ENCODE results near the gene SNAP91. TPM values are rescaled to one million over a fixed set of nuclear protein-coding genes. Genes with fewer than 3 reads are reported as not detected.

SNAP91 gene, protein sequence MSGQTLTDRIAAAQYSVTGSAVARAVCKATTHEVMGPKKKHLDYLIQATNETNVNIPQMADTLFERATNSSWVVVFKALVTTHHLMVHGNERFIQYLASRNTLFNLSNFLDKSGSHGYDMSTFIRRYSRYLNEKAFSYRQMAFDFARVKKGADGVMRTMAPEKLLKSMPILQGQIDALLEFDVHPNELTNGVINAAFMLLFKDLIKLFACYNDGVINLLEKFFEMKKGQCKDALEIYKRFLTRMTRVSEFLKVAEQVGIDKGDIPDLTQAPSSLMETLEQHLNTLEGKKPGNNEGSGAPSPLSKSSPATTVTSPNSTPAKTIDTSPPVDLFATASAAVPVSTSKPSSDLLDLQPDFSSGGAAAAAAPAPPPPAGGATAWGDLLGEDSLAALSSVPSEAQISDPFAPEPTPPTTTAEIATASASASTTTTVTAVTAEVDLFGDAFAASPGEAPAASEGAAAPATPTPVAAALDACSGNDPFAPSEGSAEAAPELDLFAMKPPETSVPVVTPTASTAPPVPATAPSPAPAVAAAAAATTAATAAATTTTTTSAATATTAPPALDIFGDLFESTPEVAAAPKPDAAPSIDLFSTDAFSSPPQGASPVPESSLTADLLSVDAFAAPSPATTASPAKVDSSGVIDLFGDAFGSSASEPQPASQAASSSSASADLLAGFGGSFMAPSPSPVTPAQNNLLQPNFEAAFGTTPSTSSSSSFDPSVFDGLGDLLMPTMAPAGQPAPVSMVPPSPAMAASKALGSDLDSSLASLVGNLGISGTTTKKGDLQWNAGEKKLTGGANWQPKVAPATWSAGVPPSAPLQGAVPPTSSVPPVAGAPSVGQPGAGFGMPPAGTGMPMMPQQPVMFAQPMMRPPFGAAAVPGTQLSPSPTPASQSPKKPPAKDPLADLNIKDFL
- 0.49 and 1.1 TPM in 2 replicates for total RNA-seq

GRCh38 chr6:83708970-83709747 is at the start of gene SNAP91:
TSS of gene SNAP91 (minus strand) at chr6:83709101. CDS start at chr6:83707927, 1,174 bp downstream.

DNA sequence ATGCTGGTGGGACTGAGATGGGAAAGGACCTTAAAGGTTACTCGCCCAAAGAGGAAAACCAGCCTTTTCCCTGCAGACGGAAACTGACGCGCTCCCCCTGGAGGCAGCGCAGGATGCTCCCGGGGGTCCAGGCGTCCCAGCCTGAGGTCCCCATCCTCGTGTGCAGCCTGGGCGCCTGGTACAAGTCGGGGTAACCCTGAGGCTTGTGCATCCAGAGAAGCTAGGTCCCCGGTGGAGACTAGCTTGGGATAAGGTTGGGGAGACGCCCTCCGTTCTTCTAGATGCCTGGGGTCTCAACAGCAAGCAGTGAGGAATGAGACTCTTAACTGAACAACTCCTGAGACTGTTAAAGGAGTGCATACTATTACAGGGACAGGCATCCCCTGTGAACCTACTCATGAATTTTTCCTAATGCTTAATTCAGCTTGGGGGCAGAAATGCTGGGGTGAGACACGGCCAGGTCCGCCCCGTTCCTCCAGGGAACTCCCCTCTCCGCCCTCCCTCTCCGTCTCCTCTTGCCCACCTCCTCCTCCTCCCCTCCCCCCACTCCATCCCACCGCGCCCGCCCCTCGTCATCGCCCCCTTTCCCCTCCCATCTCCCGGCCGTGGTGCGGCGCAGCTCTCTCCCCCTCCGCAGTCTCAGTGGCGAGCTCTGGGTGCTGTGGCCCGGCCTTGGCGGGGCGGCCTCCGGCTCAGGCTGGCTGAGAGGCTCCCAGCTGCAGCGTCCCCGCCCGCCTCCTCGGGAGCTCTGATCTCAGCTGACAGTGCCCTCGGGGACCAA is 196.8 kb downstream of the SNAP91 start, which contains the start of gene PRSS35:
Gene PRSS35, plus strand, starts transcription at position 634 of the 781 bp plus-strand sequence. CDS start 10,908 bp downstream, outside the sequence.

Other genes with a start within 250 kb of the SNAP91 start
- gene PRSS35, start 196.6 kb downstream of the SNAP91 start, total RNA-seq = 0.81 and 1.3 TPM in 2 replicates
- gene RIPPLY2, start 144.3 kb upstream of the SNAP91 start, total RNA-seq = 0.61 and 0.97 TPM in 2 replicates
- 6.9 and 8.0 TPM in 2 replicates for gene CYB5R4, start 150.6 kb upstream of the SNAP91 start, total RNA-seq

Data from hair follicle dermal papilla cell (primary cell).